GM12891 (cell line): ENCODE data around the gene ARHGEF40.

Experiments
- POLR2A ChIP-seq: IDR thresholded peaks from 2 replicates; pipeline ENCODE4 v1.6.1; 2011; ENCODE audit warnings: low read depth, low read length, control low read depth
- POLR2AphosphoS5 ChIP-seq: IDR thresholded peaks from 2 replicates; pipeline ENCODE4 v1.6.1; 2011; ENCODE audit warnings: low read depth, low read length, control low read depth
- SPI1 ChIP-seq: IDR thresholded peaks from 2 replicates; pipeline ENCODE4 v1.6.1; 2011; ENCODE audit warnings: low read depth, low read length, control low read depth
- TAF1 ChIP-seq: IDR thresholded peaks from 2 replicates; pipeline ENCODE4 v1.6.1; 2011; ENCODE audit warnings: low read depth, low read length, control low read depth

DNA sequence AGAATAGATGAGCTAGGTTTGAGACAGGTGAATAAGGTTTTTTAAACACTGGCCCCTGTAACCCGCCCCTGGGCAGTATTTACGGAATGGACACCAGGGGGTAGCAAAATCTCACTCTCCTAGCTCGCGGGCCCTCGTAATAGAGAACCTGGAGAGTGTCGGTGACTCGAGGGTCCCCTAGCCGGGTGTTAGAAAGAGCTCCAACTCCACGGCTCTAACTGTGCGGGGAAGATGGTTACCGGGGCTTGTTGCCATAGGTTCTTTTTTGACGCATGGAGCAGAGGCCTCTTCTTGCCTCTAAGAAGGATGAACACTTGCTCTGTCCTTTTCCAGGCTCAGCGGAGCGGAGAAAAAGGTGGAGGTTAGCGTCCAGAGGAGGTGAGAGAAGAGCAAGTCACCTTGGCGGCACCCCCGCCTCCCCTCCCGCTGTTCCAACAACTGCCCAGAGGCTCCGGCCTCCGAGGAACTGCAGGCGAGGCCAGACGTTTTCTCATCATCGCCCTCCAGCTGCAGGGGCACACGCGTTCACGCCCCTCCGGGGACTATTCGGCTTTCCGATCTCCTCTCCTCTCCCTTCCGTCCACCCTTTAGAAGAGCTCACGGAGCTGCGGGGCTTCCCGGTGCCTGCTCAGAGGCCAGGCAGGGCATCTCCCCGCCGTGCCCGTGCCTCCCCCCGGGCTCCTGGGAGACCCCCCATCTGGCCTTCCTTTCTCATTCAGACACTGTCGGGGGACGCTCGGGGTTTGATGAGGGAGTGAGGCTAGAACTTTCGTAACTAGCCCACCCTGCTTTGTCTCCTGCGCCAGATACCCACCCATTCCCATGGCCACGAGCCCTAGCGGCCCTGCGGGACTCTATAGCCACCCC lies 1.4 kb upstream of the ARHGEF40 start:
- TF ChIP-seq POLR2AphosphoS5 (no peak), POLR2A (no peak), TAF1 (no peak), SPI1 (no peak)
